RWPE2 (cell line): ENCODE data around the gene JAZF1.
A peak's percentile ranks its signal among the peaks of the same experiment; 100 is the strongest.

Experiments
- ATAC-seq: fragments of 200-7000 bp; cut with Tn5 transposase; 3 replicates; pipeline ENCODE4 v1.9.1; 2021; ENCODE audit warnings: low read depth
- DNase-seq: peaks from one replicate; pipeline ENCODE4 v3.0.0-alpha.2; 2020; ENCODE audit warnings: low spot score
- H3K27ac ChIP-seq: fragments of 450-650 bp; 2 replicates; pipeline ENCODE4 v1.5.1; 2017; ENCODE audit warnings: mild to moderate bottlenecking; ENCODE audit not compliant: poor library complexity, severe bottlenecking
- H3K27me3 ChIP-seq: fragments of 250-450 bp; sonication (Bioruptor Pico); 2 replicates; pipeline ENCODE4 v1.5.1; 2021; ENCODE audit warnings: mild to moderate bottlenecking, moderate library complexity; ENCODE audit not compliant: insufficient read depth, poor library complexity, severe bottlenecking
- H3K36me3 ChIP-seq: fragments of 250-450 bp; sonication (Bioruptor Pico); 2 replicates; pipeline ENCODE4 v1.5.1; 2020; ENCODE audit warnings: low read depth, mild to moderate bottlenecking, moderate library complexity
- H3K4me1 ChIP-seq: fragments of 250-450 bp; sonication (Bioruptor Pico); 2 replicates; pipeline ENCODE4 v1.5.1; 2021; ENCODE audit warnings: mild to moderate bottlenecking, moderate library complexity; ENCODE audit not compliant: insufficient read depth, poor library complexity, severe bottlenecking
- H3K4me3 ChIP-seq: fragments of 250-450 bp; sonication (Bioruptor Pico); 2 replicates; pipeline ENCODE4 v1.5.1; 2021; ENCODE audit warnings: mild to moderate bottlenecking, moderate library complexity; ENCODE audit not compliant: severe bottlenecking
- H3K9me3 ChIP-seq: fragments of 250-450 bp; sonication (Bioruptor Pico); 2 replicates; pipeline ENCODE4 v1.5.1; 2021; ENCODE audit warnings: mild to moderate bottlenecking, moderate library complexity; ENCODE audit not compliant: severe bottlenecking
- TF ChIP-seq, protein P1 (sequence below): fragments of 450-650 bp; IDR thresholded peaks from one replicate; pipeline ENCODE4 v1.5.1; 2017; ENCODE audit warnings: mild to moderate bottlenecking, moderate library complexity; ENCODE audit not compliant: poor library complexity, severe bottlenecking

The JAZF1 gene

DNA sequence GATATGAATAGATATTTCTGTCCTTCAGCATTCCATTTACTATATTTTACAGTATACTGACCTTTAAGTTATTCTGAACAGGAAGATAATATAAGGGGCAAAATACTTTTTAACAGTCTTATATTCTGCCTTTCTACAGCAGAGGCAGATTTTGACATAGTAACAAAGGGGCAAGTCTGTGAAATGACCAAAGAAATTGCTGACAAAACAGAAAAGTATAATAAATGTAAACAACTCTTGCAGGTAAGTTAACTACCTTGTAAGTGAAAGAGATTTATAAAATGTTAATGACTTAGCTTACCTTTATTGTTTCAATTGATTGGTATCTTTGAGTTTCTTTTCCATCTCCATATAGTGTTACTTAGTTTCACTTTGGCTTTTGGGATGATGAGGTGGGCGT is 384.6 kb downstream of the JAZF1 start:
- ATAC-seq (no peak), DNase-seq (no peak)
- Histone ChIP-seq H3K27me3 (no peaks in the 10 kb centered on the region), H3K4me3 (no peak overlapping the region), H3K9me3 (no peaks in the 10 kb centered on the region), H3K4me1 (no peaks in the 10 kb centered on the region), H3K27ac (no peak overlapping the region), H3K36me3 (peaks cover 63% of the 10 kb centered on the region)
- TF ChIP-seq, protein P1, sequence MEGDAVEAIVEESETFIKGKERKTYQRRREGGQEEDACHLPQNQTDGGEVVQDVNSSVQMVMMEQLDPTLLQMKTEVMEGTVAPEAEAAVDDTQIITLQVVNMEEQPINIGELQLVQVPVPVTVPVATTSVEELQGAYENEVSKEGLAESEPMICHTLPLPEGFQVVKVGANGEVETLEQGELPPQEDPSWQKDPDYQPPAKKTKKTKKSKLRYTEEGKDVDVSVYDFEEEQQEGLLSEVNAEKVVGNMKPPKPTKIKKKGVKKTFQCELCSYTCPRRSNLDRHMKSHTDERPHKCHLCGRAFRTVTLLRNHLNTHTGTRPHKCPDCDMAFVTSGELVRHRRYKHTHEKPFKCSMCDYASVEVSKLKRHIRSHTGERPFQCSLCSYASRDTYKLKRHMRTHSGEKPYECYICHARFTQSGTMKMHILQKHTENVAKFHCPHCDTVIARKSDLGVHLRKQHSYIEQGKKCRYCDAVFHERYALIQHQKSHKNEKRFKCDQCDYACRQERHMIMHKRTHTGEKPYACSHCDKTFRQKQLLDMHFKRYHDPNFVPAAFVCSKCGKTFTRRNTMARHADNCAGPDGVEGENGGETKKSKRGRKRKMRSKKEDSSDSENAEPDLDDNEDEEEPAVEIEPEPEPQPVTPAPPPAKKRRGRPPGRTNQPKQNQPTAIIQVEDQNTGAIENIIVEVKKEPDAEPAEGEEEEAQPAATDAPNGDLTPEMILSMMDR: no peak

DNA sequence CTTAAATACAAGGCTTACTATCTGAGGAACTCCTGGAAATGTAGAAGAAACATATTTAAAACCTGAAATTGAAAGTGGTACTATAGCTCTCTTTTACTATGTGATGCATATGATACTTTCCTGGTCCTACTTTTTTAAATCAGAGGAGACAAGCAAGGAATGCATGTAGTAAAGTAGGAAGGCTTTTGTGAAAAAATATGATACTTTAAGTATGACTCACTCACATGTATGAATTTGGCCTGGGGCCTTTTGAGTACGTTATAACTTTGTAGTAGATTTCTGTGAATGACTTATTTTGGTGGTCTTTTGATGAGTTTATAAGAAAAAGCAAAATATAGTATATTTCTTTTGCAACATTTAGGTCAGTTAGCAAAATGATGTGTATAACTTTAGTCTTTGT is 386.8 kb downstream of the JAZF1 start:
- TF ChIP-seq, protein P1: no peak
- peak; percentile 71 for ATAC-seq
- no peaks in the 10 kb centered on the region for H3K9me3 ChIP-seq

DNA sequence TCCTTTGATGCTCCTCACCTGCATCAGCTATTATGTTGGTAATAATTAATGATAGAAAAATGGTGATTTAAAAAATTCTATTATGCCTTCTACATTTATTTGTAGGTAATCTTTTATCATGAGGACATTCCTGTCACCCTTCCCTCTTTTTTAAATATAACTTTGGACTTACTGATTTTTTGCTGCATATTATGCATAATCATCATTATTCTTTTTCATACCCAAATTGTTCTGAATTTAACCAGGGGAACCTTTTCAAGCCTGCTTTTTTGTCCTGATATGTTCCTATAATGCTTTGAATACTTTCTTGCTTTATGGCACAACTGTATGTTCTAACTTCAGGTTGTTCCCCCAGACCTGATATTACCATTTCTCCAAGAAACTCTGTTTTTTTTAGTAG is 392.2 kb downstream of the JAZF1 start:
- DNase-seq (no peak), ATAC-seq (no peak)
- no peaks in the 10 kb centered on the region for H3K9me3 ChIP-seq
- TF ChIP-seq, protein P1: no peak
- peaks cover 7% of the 10 kb centered on the region for H3K4me1 ChIP-seq
- H3K36me3 ChIP-seq: peaks cover 71% of the 10 kb centered on the region
- no peaks in the 10 kb centered on the region for H3K27me3 ChIP-seq
- H3K4me3 ChIP-seq: no peak overlapping the region
- H3K27ac ChIP-seq: no peak overlapping the region

More for the DNA sequence above, 386.8 kb downstream of the JAZF1 start:
- H3K27ac ChIP-seq: no peak overlapping the region
- H3K4me1 ChIP-seq: no peaks in the 10 kb centered on the region
- H3K36me3 ChIP-seq: peaks cover 65% of the 10 kb centered on the region
- H3K4me3 ChIP-seq: no peak overlapping the region
- DNase-seq: no peak
- no peaks in the 10 kb centered on the region for H3K27me3 ChIP-seq

DNA sequence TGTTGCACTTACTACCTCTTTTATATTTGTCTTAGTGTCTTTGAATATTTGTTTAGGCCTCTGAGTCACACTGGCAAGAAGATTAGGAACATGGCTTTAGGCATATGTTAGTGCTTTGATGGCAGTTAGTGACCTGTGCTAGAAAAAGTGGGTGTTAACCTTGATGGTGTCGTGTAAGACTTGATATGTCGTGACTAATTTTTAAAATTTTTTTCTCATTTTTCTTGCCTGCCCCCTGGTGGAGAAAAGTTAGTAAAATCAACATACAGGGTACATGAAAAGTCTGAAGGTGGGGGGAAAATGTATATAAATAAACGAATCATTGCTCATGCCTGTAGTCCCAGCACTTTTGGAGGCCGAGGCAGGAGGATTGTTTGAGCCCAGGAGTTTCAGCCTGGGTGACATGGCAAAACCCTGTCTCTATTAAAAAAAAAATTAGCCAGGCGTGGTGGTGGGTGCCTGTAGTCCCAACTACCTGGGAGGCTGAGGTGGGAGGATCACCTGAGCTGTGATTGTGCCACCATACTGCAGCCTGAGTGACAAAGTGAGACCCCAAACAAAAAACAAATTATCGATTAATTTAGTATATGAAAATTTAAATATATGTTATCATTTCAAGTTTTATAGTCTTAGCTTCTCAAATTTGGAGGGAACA is 396.1 kb downstream of the JAZF1 start:
- peaks cover 17% of the 10 kb centered on the region for H3K4me1 ChIP-seq
- ATAC-seq (peak; percentile 75), DNase-seq (no peak)
- H3K27ac ChIP-seq: no peak overlapping the region
- TF ChIP-seq, protein P1: peak; percentile 81
- H3K27me3 ChIP-seq: no peaks in the 10 kb centered on the region
- no peaks in the 10 kb centered on the region for H3K9me3 ChIP-seq
- no peak overlapping the region for H3K4me3 ChIP-seq
- peaks cover 44% of the 10 kb centered on the region for H3K36me3 ChIP-seq

DNA sequence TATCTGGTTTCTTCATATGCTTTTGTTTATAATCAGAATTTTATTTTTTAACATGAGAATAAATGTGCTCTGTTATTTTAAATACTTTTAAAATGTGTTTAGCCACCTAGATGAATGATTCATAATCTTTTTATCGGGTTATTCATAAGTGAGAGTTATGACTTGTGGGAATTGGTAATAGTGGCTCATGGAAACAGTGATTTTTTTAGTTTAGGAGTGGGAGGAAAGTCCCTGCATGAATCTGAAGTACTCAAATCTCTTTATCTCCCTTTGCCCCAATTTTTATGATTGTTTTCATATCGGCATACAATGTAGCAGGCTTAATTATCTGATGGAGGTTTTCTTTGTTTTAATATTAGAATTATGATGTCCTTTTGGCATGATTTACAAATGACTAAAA is 397.7 kb downstream of the JAZF1 start:
- TF ChIP-seq, protein P1: no peak
- Histone ChIP-seq H3K27ac (no peak overlapping the region), H3K36me3 (peaks cover 27% of the 10 kb centered on the region), H3K9me3 (no peaks in the 10 kb centered on the region), H3K4me1 (peaks cover 17% of the 10 kb centered on the region), H3K27me3 (no peaks in the 10 kb centered on the region), H3K4me3 (no peak overlapping the region)
- DNase-seq (no peak), ATAC-seq (no peak)
